Sigmoid colon (tissue), 4 donors: ENCODE data around the gene GPRIN1.

ENCODE experiments used
- EP300 ChIP-seq, 4 donors: sonication (generic); formaldehyde crosslinking; IDR thresholded peaks; one replicate each; pipeline ENCODE4 v1.6.1; 2017; ENCODE audit warnings: antibody characterized with exemption in 4 of 4
- TF ChIP-seq, protein P1 (sequence below), 4 experiments: fragments of 450-650 bp in 3 of 4; fragments of 200-600 bp in 1 of 4; IDR thresholded peaks; one replicate each; pipeline ENCODE4 v1.5.1; 2016 to 2019; ENCODE audit warnings: antibody characterized with exemption in 4 of 4, mild to moderate bottlenecking in 3 of 4, moderate library complexity in 2 of 4

DNA sequence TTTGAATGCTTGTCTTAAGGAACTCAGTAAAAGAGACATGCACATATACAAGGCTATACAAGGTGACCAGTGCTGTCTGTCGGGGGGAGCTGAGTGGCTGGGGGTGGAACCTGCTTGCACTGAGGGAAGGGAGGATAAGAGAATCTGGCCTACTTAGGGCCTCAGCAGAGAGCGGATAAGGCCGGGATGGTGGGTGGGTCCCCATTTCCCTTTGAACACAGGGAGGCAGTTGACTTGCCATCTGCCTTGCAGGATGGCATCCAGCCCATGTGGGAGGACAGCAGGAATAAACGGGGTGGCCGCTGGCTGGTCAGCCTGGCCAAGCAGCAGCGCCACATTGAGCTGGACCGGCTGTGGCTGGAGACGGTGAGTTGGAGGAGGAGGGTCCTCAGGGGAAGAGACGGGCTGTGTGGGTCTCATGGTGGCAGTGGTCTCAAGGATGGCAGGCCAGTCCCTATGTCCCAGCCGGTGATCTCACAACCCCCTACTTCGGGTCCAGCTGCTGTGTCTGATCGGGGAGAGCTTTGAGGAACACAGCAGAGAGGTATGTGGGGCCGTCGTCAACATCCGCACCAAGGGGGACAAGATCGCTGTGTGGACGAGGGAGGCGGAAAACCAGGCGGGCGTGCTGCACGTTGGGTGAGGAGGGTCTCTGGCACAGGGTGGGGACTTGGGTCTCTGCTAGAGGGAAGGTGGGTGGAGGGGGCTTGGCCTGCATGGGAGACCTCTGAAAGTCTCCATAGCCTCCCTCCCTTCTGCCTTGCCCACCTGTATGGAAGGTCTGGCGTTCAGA lies 35.1 kb upstream of the GPRIN1 start:
- TF ChIP-seq, protein P1, sequence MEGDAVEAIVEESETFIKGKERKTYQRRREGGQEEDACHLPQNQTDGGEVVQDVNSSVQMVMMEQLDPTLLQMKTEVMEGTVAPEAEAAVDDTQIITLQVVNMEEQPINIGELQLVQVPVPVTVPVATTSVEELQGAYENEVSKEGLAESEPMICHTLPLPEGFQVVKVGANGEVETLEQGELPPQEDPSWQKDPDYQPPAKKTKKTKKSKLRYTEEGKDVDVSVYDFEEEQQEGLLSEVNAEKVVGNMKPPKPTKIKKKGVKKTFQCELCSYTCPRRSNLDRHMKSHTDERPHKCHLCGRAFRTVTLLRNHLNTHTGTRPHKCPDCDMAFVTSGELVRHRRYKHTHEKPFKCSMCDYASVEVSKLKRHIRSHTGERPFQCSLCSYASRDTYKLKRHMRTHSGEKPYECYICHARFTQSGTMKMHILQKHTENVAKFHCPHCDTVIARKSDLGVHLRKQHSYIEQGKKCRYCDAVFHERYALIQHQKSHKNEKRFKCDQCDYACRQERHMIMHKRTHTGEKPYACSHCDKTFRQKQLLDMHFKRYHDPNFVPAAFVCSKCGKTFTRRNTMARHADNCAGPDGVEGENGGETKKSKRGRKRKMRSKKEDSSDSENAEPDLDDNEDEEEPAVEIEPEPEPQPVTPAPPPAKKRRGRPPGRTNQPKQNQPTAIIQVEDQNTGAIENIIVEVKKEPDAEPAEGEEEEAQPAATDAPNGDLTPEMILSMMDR (IDR thresholded peaks at IDR 0.05) = no peak
- no peak for TF ChIP-seq EP300 (IDR thresholded peaks at IDR 0.05)
